Measurements from ENCODE around the gene FAM234B.
"Not testable (repeated sequence)": the region's sequence is repeated elsewhere in the genome, so short reads cannot be mapped to it uniquely, and the experiment has no call there.

Gene FAM234B

GRCh38 chr12:13061377-13061776, 17.2 kb downstream of the FAM234B start:
- DNase-seq: no peak

GRCh38 chr12:13062669-13063068, 18.5 kb downstream of the FAM234B start:
- DNase-seq: no peak

GRCh38 chr12:13066014-13066413, 21.8 kb downstream of the FAM234B start:
- no peak for DNase-seq

GRCh38 chr12:13066459-13066858, 22.3 kb downstream of the FAM234B start:
- DNase-seq: no peak

- DNase-seq: no peak
Measured at GRCh38 chr12:13067322-13067721, 23.1 kb downstream of the FAM234B start.

- no peak for DNase-seq
Measured at GRCh38 chr12:13069380-13069779, 25.2 kb downstream of the FAM234B start.

- DNase-seq: no peak
Measured at GRCh38 chr12:13071305-13072280, 27.4 kb downstream of the FAM234B start.

- no peak for DNase-seq
Measured at GRCh38 chr12:13073173-13073572, 29.0 kb downstream of the FAM234B start.

- no peak for DNase-seq
Measured at GRCh38 chr12:13074396-13075117, 30.4 kb downstream of the FAM234B start.

- DNase-seq: no peak
Measured at GRCh38 chr12:13075118-13075480, 30.9 kb downstream of the FAM234B start.

- DNase-seq: no peak
Measured at GRCh38 chr12:13075786-13076570, 31.8 kb downstream of the FAM234B start.

- no peak for DNase-seq
Measured at GRCh38 chr12:13079440-13079906, 35.3 kb downstream of the FAM234B start.

GRCh38 chr12:13080266-13080665, 36.1 kb downstream of the FAM234B start:
- DNase-seq: no peak

GRCh38 chr12:13082861-13083260, 38.7 kb downstream of the FAM234B start:
- DNase-seq: no peak

GRCh38 chr12:13083638-13084037, 39.5 kb downstream of the FAM234B start:
- not testable (repeated sequence) for DNase-seq

- no peak for DNase-seq
Measured at GRCh38 chr12:13084898-13085640, 40.9 kb downstream of the FAM234B start.

- DNase-seq: no peak
Measured at GRCh38 chr12:13085968-13086686, 41.9 kb downstream of the FAM234B start.

GRCh38 chr12:13087766-13088165, 43.6 kb downstream of the FAM234B start:
- DNase-seq: no peak

- DNase-seq: no peak
Measured at GRCh38 chr12:13088496-13088895, 44.3 kb downstream of the FAM234B start.

- no peak for DNase-seq
Measured at GRCh38 chr12:13090054-13090453, 45.9 kb downstream of the FAM234B start.

GRCh38 chr12:13091832-13092231, 47.7 kb downstream of the FAM234B start:
- DNase-seq: no peak

Measured in stimulated activated naive CD4-positive, alpha-beta T cell treated with Interleukin-2 at 50 U/mL for 16 hours (primary cell).